HEK293T (cell line): ENCODE results near the gene ANKDD1A.

Experiments
- CTCF ChIA-PET: fragments of 350-600 bp; formaldehyde crosslinking; extraction: SDS; loops from one replicate; lab custom pipeline; 2021; ENCODE audit warnings: antibody characterized with exemption, inconsistent platforms; lab: Yijun Ruan, JAX
- POLR2A ChIA-PET: fragments of 350-600 bp; formaldehyde crosslinking; extraction: SDS; loops from one replicate; lab custom pipeline; 2020; ENCODE audit warnings: antibody characterized with exemption, inconsistent platforms; lab: Yijun Ruan, JAX
- DNase-seq: peaks from one replicate; pipeline ENCODE4 v3.0.0; 2012; ENCODE audit warnings: mixed read lengths; ENCODE audit errors: extremely low spot score
- ARNT ChIP-seq: fragments of 450-650 bp; IDR thresholded peaks from 2 replicates; pipeline ENCODE4 v1.6.1; 2017; ENCODE audit warnings: mild to moderate bottlenecking
- BHLHE40 ChIP-seq: fragments of 450-650 bp; IDR thresholded peaks from 2 replicates; pipeline ENCODE4 v1.6.1; 2016; ENCODE audit warnings: mild to moderate bottlenecking, moderate library complexity, borderline replicate concordance
- CTBP1 ChIP-seq: fragments of 450-650 bp; IDR thresholded peaks from 2 replicates; pipeline ENCODE4 v1.6.1; 2016; ENCODE audit warnings: borderline replicate concordance
- ELF4 ChIP-seq: fragments of 450-650 bp; IDR thresholded peaks from 2 replicates; pipeline ENCODE4 v1.6.1; 2017; ENCODE audit warnings: antibody characterized with exemption
- FOXA1 ChIP-seq: fragments of 450-650 bp; IDR thresholded peaks from 2 replicates; pipeline ENCODE4 v1.6.1; 2016; ENCODE audit warnings: mild to moderate bottlenecking
- FOXK2 ChIP-seq: fragments of 450-650 bp; IDR thresholded peaks from 2 replicates; pipeline ENCODE4 v1.6.1; 2016; ENCODE audit warnings: mild to moderate bottlenecking
- FOXM1 ChIP-seq: fragments of 450-650 bp; IDR thresholded peaks from 2 replicates; pipeline ENCODE4 v1.6.1; 2017; ENCODE audit warnings: mild to moderate bottlenecking, borderline replicate concordance
- HDGF ChIP-seq: fragments of 450-650 bp; IDR thresholded peaks from 2 replicates; pipeline ENCODE4 v1.6.1; 2017; ENCODE audit warnings: antibody characterized with exemption, borderline replicate concordance
- L3MBTL2 ChIP-seq: fragments of 450-650 bp; conservative IDR thresholded peaks from 2 replicates; pipeline ENCODE4 v1.6.1; 2016; ENCODE audit warnings: mild to moderate bottlenecking
- LEF1 ChIP-seq: fragments of 450-650 bp; IDR thresholded peaks from 2 replicates; pipeline ENCODE4 v1.6.1; 2017; ENCODE audit warnings: mild to moderate bottlenecking, borderline replicate concordance
- NFRKB ChIP-seq: fragments of 450-650 bp; IDR thresholded peaks from 2 replicates; pipeline ENCODE4 v1.6.1; 2016; ENCODE audit warnings: mild to moderate bottlenecking, moderate library complexity
- PKNOX1 ChIP-seq: fragments of 450-650 bp; IDR thresholded peaks from 2 replicates; pipeline ENCODE4 v1.6.1; 2016
- SP1 ChIP-seq: fragments of 450-650 bp; IDR thresholded peaks from 2 replicates; pipeline ENCODE4 v1.6.1; 2017
- SUZ12 ChIP-seq: fragments of 450-650 bp; IDR thresholded peaks from 2 replicates; pipeline ENCODE4 v1.6.1; 2016; ENCODE audit warnings: mild to moderate bottlenecking
- TARDBP ChIP-seq: fragments of 450-650 bp; IDR thresholded peaks from 2 replicates; pipeline ENCODE4 v1.6.1; 2016
- ZNF384 ChIP-seq: fragments of 450-650 bp; IDR thresholded peaks from 2 replicates; pipeline ENCODE4 v1.6.1; 2016

Gene ANKDD1A

GRCh38 chr15:64901914-64902313 is 9.8 kb upstream of the ANKDD1A start:
- POLR2A ChIA-PET = no interaction called here
- TF ChIP-seq SUZ12 (no peak), CTBP1 (no peak), FOXA1 (no peak), ZNF384 (no peak), FOXK2 (no peak), PKNOX1 (no peak), NFRKB (no peak), LEF1 (no peak), L3MBTL2 (no peak), HDGF (no peak), BHLHE40 (no peak), SP1 (no peak), FOXM1 (no peak), ELF4 (no peak), TARDBP (no peak)
- DNase-seq = no peak
- CTCF ChIA-PET = no interaction called here

GRCh38 chr15:64902863-64903262 is 8.8 kb upstream of the ANKDD1A start:
- TF ChIP-seq BHLHE40 (no peak), FOXM1 (no peak), LEF1 (no peak), CTBP1 (no peak), NFRKB (no peak), TARDBP (no peak), ZNF384 (no peak), ELF4 (no peak), FOXA1 (no peak), FOXK2 (no peak)
- DNase-seq = no peak
- ChIA-PET POLR2A (no interaction called here), CTCF (no interaction called here)

- TF ChIP-seq FOXM1 (no peak), SUZ12 (no peak), NFRKB (no peak), ZNF384 (no peak), BHLHE40 (no peak), CTBP1 (no peak), SP1 (no peak), FOXK2 (no peak), HDGF (no peak), L3MBTL2 (no peak), ARNT (no peak), PKNOX1 (no peak), ELF4 (no peak), FOXA1 (no peak), TARDBP (no peak), LEF1 (no peak)
- DNase-seq = no peak
- ChIA-PET POLR2A (no interaction called here), CTCF (no interaction called here)
Observed at GRCh38 chr15:64903326-64903950, 8.3 kb upstream of the ANKDD1A start.

GRCh38 chr15:64904189-64904588 is 7.5 kb upstream of the ANKDD1A start:
- TF ChIP-seq NFRKB = no peak
- no peak for TF ChIP-seq SUZ12
- TF ChIP-seq ARNT = no peak
- no peak for TF ChIP-seq BHLHE40
- no peak for TF ChIP-seq LEF1
- TF ChIP-seq TARDBP = no peak
- no peak for TF ChIP-seq ELF4
- no peak for TF ChIP-seq PKNOX1
- TF ChIP-seq FOXK2 = no peak
- TF ChIP-seq HDGF = no peak
- TF ChIP-seq CTBP1 = no peak
- TF ChIP-seq SP1 = no peak
- TF ChIP-seq L3MBTL2 = no peak
- no peak for TF ChIP-seq FOXA1
- TF ChIP-seq FOXM1 = no peak
- no peak for TF ChIP-seq ZNF384
- ChIA-PET CTCF (no interaction called here), POLR2A (no interaction called here)
- DNase-seq = no peak

GRCh38 chr15:64905119-64905831 is 6.4 kb upstream of the ANKDD1A start:
- CTCF ChIA-PET = no interaction called here
- TF ChIP-seq SUZ12 (no peak), SP1 (no peak)
- POLR2A ChIA-PET = no interaction called here
- no peak for DNase-seq

GRCh38 chr15:64905941-64906340 is 5.8 kb upstream of the ANKDD1A start:
- no peak for TF ChIP-seq HDGF
- TF ChIP-seq TARDBP = no peak
- TF ChIP-seq BHLHE40 = no peak
- TF ChIP-seq ELF4 = no peak
- TF ChIP-seq FOXM1 = no peak
- TF ChIP-seq LEF1 = no peak
- no peak for TF ChIP-seq ARNT
- TF ChIP-seq NFRKB = no peak
- no peak for TF ChIP-seq L3MBTL2
- no peak for TF ChIP-seq FOXK2
- DNase-seq = no peak
- ChIA-PET POLR2A (no interaction called here), CTCF (no interaction called here)
